Stimulated activated CD4-positive, alpha-beta T cell treated with anti-CD3 and anti-CD28 coated beads, Interleukin-4, amount 100 ng/mL, for 48 hours (primary cell): ENCODE measurements around the gene SIPA1L3.

Source experiments
- DNase-seq, 2 donors: peaks; one replicate each; pipeline ENCODE4 v3.0.0-alpha.2; 2020; ENCODE audit warnings: low read depth in 2 of 2

SIPA1L3 gene

DNA sequence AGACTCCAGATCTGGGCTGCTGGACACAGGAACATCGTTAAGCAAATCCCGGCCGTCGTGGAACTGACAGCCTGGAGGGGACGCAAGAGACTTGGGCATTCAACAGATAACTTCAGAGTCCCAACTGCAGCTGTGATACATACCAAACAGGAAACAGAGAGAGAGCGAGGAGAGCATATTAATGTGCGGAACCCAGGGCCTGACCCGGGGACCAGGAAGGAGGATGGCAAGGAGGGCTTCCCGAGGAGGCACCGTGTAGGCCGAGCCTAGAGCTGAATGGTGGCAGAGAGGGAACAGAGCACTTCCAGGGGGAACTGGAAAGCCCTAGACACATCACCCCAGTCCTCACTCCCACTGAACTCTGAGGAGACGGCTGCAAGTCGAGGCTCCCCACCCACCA is 68.1 kb downstream of the SIPA1L3 start:
- DNase-seq, result no peak

DNA sequence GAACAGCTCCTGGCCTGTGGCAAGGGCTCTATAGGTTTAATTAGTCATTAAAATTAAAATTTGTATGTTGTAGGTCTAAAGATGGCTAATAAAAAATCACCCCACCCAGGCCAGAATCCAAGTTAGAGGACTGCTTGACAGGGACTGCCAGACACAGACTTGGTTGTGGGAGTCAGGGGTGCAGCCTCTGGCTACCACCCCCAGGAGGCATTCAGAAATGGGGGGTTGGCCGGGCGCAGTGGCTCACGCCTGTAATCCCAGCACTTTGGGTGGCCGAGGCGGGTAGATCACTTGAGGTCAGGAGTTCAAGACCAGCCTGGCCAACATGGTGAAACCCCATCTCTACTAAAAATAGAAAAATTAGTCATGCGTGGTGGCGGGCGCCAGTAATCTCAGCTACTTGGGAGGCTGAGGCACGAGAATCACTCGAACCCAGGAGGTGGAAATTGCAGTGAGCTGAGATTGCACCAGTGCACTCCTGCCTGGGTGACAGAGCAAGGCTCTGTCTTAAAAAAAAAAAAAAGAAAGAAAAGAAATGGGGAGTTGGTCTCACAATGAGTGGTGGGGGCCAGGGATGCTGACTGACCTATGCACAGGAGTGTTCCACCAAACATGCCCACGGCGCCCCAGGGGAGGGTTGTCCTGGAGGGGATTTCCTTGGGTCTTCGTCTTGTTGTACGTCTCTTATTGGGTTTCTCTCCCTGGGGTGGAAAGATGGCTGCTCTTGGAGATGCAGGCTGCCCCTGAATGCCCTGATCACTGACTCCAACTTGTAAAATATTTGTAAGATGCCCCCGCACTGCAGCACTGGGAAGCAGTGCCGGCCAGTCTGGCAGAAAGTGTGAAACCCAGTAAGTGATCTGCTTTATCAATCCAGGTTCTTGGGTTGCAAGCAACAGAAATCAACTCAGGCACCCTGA is 68.8 kb downstream of the SIPA1L3 start:
- DNase-seq, result no peak

GRCh38 chr19:37977391-37977790 is 70.4 kb downstream of the SIPA1L3 start:
- DNase-seq, result no peak

GRCh38 chr19:37977992-37978391 is 71.0 kb downstream of the SIPA1L3 start:
- DNase-seq, result no peak

GRCh38 chr19:37979547-37980082 is 72.6 kb downstream of the SIPA1L3 start:
- DNase-seq, result no peak

GRCh38 chr19:37980419-37981170 is 73.6 kb downstream of the SIPA1L3 start:
- DNase-seq, result no peak

DNA sequence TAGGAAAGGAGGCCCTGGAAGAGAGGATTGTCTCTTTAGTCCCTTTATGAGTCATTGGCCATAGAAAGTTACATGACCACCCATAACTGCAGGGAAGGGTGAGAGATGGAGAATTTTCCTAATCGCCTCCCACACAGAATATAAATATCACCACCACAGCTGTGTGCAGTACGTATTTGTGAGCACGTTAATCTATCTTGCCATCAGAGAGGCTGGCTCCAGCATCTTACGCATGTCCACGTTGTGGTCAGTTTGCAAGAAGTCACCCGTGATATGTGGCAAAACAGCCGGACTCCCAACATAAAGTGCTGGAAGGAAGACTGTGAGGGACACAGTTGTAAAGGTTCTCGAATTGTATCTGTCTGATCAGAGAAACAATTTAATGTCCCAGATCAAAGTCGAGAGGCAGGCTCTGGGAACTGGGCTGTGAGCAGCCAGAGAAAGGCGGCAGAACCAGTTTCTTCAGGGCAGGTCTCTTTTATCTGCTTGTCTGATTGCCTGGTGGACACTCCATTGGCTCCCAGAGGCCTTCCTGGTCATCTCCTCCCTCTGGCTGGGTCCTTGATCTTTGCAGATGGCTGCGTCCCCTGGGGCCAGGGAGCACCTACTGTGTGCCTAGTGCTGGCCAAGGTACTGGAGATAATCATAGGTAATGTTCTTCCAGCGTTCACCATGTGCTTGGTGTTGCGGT is 74.9 kb downstream of the SIPA1L3 start:
- DNase-seq, result no peak

DNA sequence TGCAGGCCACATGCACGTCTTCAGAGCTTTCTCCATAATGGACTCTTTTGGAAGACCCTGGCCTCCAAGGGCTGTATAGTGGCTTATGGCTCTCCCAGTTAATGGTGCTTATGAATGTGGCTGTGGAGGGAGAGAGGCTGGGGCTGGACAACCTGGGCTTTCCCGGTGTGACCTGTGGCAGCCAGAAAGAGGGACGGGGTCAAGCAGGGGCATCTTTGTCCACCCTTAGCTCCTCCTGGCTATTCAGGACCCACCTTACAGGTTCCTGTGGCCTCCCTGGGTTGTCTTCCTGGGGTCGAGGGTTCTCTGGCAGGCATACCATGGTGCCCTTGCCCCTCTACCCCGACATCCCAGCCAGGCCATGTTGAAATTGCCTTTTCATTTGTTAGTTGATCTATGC is 75.6 kb downstream of the SIPA1L3 start:
- DNase-seq, result no peak

- no peak for DNase-seq
Measured at GRCh38 chr19:37983153-37983552, 76.1 kb downstream of the SIPA1L3 start.

DNA sequence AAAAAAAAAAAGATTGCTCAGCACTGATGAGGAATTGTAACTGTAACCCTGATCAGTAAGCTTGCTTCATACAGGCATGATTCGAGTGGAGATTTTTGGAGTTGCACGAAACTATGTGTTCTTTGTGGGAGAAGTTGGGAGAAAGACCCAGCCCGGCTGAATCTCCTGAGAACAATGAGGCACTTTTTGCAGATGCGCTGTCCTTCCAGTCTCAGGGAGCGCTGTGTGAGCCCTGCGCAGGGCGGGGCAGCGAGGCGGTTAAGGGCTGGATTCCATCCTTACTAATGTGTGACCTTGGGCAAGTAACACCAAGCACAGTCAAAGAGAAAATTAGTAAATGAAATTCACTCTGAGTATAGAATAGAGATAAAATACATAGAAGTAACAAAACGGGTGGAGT is 76.9 kb downstream of the SIPA1L3 start:
- no peak for DNase-seq

DNA sequence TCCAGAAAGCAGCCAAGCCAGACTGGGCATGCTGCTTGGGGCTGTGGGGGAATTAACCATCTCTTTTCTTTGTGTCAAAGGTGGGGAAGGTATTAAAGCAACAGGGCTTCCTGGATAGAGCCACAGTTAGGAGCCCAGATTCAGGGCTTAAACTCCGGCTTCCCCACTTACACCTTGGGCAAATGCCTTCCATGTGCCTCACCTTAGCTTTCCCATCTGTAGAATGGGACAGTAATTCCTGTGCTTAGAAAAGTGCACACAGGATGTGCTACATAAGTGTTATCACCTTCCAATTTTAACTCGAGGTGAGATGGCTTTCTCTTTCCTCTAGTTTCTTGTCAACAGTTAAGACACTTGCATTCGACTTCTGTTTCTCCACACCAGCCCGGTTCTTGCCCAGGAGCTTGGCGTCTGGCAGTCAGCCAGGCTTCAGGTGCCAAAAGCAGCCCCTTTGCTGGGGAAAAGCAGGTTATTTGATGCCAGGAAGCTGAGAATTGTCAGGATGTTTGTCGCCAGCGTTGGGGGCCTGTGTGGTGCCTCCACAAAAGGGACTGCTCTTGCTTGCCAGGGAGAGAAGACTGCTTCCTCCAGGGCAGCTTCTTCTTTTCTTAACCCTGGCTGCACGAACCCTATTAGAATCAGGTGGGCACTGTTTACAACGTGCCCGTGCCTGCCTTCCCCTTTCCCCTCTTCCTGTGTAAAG is 79.2 kb downstream of the SIPA1L3 start:
- DNase-seq, result no peak

- DNase-seq, result no peak
Measured at GRCh38 chr19:37987356-37988332, 80.6 kb downstream of the SIPA1L3 start.

DNA sequence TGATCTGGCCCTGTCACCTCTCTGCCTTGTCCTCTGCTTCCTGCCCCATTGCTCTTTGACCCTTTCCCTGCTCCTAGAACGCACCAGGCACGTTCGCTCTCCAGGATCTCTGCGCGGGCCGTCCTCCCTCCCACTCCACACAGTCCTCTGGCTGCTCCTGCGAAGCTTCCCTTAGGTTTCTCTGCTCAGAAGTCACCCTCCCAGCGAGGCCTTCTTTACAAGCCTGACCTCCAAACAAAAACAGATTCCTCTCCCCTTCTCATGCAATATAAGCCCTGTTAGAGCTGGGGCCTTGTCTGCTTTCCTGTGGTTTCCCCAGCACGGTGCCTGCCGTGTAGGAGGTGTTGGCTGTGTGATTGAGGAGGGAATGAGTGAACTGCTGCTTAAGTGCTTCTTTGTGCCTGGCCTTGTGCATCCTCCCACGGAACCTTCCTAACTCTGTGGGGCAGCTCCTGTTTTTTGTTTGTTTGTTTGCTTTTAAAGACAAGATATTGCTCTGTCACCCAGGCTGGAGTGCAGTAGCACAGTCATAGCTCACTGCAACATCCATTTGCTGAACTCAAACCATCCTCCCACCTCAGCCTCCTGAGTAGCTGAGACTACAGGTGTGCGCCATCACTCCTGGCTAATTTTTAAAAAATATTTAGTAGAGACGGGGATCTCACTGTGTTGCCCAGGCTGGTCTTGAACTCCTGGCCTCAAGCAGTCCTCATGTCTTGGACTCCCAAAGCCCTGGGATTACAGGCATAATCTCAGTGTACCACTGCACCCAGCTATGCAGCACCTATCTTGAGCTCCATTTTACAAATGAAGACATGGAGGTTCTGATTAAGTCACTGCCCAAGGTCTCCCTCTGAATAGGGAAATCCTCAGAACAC is 82.0 kb downstream of the SIPA1L3 start:
- no peak for DNase-seq

- no peak for DNase-seq
Measured at GRCh38 chr19:37989855-37990254, 82.8 kb downstream of the SIPA1L3 start.

GRCh38 chr19:37990362-37990761 is 83.4 kb downstream of the SIPA1L3 start:
- DNase-seq, result no peak

DNA sequence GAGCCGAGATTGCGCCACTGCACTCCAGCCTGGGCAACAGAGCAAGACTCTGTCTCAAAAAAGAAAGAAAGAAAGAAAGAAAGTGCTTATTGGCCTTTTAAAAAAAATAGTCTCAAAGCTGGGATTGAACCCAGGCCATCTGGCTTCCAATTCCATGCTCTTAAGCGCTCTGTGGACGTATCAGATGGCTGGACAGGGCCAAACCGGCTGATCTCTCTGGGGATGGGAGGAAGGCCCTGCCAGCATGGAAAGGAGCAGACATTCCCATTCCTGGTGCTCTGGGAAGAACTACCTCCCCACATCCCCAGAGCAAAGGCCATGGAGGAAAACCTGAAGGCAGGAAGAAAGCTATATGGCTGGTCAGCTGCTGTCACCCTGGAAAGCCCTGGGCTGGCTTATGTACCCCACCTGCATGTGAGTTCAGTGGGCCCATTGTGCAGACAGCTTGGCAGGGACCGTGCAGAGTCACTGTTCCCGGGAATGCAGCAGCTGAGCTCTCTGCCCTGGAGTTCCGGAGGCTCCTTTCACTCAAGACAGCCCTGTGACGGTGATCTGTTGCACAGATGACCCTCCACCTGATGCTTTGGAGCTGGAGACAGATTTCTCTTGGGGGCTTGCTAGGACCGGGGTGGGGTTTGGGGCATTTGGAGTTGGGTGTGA is 84.3 kb downstream of the SIPA1L3 start:
- DNase-seq, result no peak

DNA sequence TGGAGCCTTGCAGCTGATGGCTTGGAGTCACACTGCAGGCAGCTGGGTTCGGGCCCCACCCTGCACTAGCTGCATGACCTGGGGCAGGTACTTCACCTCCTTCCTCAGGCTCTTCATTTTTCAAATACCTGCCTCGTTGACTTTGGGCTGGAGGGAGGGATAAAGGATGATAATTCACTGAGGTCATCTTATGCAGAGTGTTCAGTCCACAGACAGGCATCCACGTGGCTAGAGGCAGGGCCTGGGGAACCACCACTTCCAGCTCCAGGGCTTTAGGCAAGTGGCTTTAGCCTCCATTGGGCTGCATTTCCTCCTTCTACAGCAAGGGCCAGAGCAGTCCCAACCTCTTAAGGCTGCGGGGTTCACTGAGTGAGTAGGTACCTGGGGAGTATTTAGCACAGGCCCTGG is 84.8 kb downstream of the SIPA1L3 start:
- DNase-seq, result no peak

- no peak for DNase-seq
Measured at GRCh38 chr19:37992761-37993160, 85.8 kb downstream of the SIPA1L3 start.

DNA sequence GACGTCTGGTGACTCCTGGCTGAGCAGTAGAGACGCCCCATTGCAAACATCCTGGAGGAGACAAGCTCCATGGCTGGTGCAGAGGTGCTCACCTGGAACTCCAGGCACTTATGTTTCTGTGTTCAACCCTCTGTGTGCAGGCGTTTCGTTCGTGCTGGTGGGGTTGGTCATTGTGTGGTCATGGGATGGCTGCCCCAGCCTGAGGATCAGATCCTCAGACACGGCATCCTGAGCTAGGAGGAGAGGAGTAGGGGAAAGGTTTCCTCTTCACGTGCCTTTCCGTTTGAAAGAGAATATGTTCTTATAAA is 87.8 kb downstream of the SIPA1L3 start:
- no peak for DNase-seq
